Panc1 (cell line): ENCODE data around the gene RTP1. TPM values are rescaled to one million over a fixed set of nuclear protein-coding genes. Genes with fewer than 3 reads are reported as not detected.

Experiments used
- ATAC-seq: fragments of 200-7000 bp; cut with Tn5 transposase; 2 replicates; pipeline ENCODE4 v1.9.1; 2020; ENCODE audit warnings: mild to moderate bottlenecking, moderate library complexity
- BruUV-seq: library from RNA; stranded (reverse); fragments of 400-500 nt; replicated peaks from 2 replicates; lab custom pipeline; 2021; lab: Mats Ljungman, UMichigan
- CTCF ChIA-PET: fragments of 300-600 bp; sonication (Branson Sonifier 250); formaldehyde crosslinking; loops from one replicate; lab custom pipeline; 2022; ENCODE audit warnings: antibody characterized with exemption; lab: Charles Lee
- POLR2A ChIA-PET: fragments of 300-600 bp; sonication (Branson Sonifier 250); formaldehyde crosslinking; loops from one replicate; lab custom pipeline; 2022; ENCODE audit warnings: antibody characterized with exemption; lab: Charles Lee
- DNase-seq: peaks from one replicate; pipeline ENCODE4 v3.0.0-alpha.2; 2010; ENCODE audit warnings: low read depth, low spot score
- H3K27ac ChIP-seq: 2 replicates; pipeline ENCODE4 v1.5.1; 2011; ENCODE audit warnings: mild to moderate bottlenecking, low read length, inconsistent platforms
- H3K27me3 ChIP-seq: fragments of 200-500 bp; sonication (Bioruptor generic); 2 replicates; pipeline ENCODE4 v1.6.0; 2014; ENCODE audit warnings: low read length, inconsistent platforms; ENCODE audit not compliant: control insufficient read depth, insufficient read depth
- H3K36me3 ChIP-seq: fragments of 200-500 bp; sonication (Bioruptor generic); 2 replicates; pipeline ENCODE4 v1.5.1; 2014; ENCODE audit warnings: inconsistent platforms, mild to moderate bottlenecking, low read length, moderate library complexity; ENCODE audit not compliant: control insufficient read depth, insufficient read depth
- H3K4me1 ChIP-seq: 2 replicates; pipeline ENCODE4 v1.5.1; 2011; ENCODE audit warnings: inconsistent platforms, mild to moderate bottlenecking, low read length, moderate library complexity; ENCODE audit not compliant: control insufficient read depth, insufficient read depth
- H3K4me3 ChIP-seq, 2 experiments: 2 replicates each; pipeline ENCODE4 v1.5.1; 2011 to 2012; ENCODE audit warnings: low read depth in 2 of 2, low read length in 2 of 2, mild to moderate bottlenecking in 2 of 2, inconsistent platforms in 1 of 2, moderate library complexity in 1 of 2
- H3K9me3 ChIP-seq: fragments of 200-500 bp; sonication (Bioruptor generic); 2 replicates; pipeline ENCODE4 v1.5.1; 2014; ENCODE audit warnings: low read depth, mild to moderate bottlenecking, inconsistent platforms, low read length, moderate library complexity; ENCODE audit not compliant: control insufficient read depth, insufficient read depth
- POLR2AphosphoS5 ChIP-seq: IDR thresholded peaks from 2 replicates; pipeline ENCODE4 v1.6.1; 2012; ENCODE audit warnings: mild to moderate bottlenecking, low read depth, low read length, moderate library complexity
- SIN3A ChIP-seq: IDR thresholded peaks from 2 replicates; pipeline ENCODE4 v1.6.1; 2012; ENCODE audit warnings: low read depth, mild to moderate bottlenecking, low read length, moderate library complexity, borderline replicate concordance; ENCODE audit not compliant: insufficient read depth
- TCF7L2 ChIP-seq: IDR thresholded peaks from 2 replicates; pipeline ENCODE4 v1.6.1; 2011; ENCODE audit warnings: mild to moderate bottlenecking, low read depth, low read length, inconsistent platforms
- in situ Hi-C: cut with HindIII; loops from 2 replicates; pipeline ENCODE4 v1.10.0; 2016; ENCODE audit warnings: low sequenced_read_pairs, low pct_unique_long_range_greater_than_20kb
- intact Hi-C: fragments of 100-400 bp; cut with micrococcal nuclease; formaldehyde crosslinking; loops from one replicate; pipeline ENCODE4 v1.10.0; 2022; ENCODE audit not compliant: unreplicated experiment
- total RNA-seq: library from RNA; stranded (reverse); gene quantifications from one replicate; pipeline ENCODE4 v1.2.1, GENCODE V29; 2021; ENCODE audit not compliant: unreplicated experiment
- TF ChIP-seq, protein P1 (sequence below), 2 experiments: IDR thresholded peaks; 2 replicates each; pipeline ENCODE4 v1.6.1; 2011 to 2012; ENCODE audit warnings: low read depth in 2 of 2, control low read depth in 1 of 2, low read length in 1 of 2, mild to moderate bottlenecking in 1 of 2, moderate library complexity in 1 of 2; ENCODE audit not compliant: insufficient read depth in 1 of 2
- TF ChIP-seq, protein P2 (sequence below): fragments of 450-650 bp; IDR thresholded peaks from 2 replicates; pipeline ENCODE4 v1.5.1; 2017; ENCODE audit warnings: mild to moderate bottlenecking

Gene RTP1
- total RNA-seq, 1 experiment from 2014 or later: not detected

DNA sequence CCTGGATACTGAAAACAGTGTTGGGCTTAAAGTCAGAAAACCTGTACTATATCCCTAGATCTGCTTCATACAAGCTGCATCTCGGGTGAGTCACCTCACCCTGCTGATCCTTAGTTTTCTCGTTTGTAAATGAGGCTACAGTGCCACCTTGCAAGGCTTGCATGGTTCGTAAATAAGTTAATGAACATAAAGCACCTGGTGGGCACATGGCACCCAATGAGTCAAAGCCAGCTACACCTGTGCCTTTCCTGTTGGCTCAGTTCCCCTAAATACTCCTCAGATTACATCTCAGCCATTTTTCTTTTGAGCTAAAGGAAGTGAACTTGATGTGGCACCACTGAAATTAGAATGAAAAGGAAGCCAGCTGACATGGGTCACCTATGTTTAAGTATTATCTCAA is 26.5 kb downstream of the RTP1 start:
- ChIA-PET CTCF (no interaction called here), POLR2A (no interaction called here)
- no peaks in the 10 kb centered on the region for H3K27me3 ChIP-seq
- intact Hi-C loops (loop anchor here (5.0 kb wide), 1 partner anchor 74 kb away; no protein-coding TSS in a partner anchor), in situ Hi-C loops (no loop called here)
- H3K4me3 ChIP-seq: no peak overlapping the region
- BruUV-seq: no TSS peak
- no peaks in the 10 kb centered on the region for H3K4me1 ChIP-seq
- no peaks in the 10 kb centered on the region for H3K9me3 ChIP-seq
- H3K27ac ChIP-seq: no peak overlapping the region
- no peak for ATAC-seq
- TF ChIP-seq, protein P1, sequence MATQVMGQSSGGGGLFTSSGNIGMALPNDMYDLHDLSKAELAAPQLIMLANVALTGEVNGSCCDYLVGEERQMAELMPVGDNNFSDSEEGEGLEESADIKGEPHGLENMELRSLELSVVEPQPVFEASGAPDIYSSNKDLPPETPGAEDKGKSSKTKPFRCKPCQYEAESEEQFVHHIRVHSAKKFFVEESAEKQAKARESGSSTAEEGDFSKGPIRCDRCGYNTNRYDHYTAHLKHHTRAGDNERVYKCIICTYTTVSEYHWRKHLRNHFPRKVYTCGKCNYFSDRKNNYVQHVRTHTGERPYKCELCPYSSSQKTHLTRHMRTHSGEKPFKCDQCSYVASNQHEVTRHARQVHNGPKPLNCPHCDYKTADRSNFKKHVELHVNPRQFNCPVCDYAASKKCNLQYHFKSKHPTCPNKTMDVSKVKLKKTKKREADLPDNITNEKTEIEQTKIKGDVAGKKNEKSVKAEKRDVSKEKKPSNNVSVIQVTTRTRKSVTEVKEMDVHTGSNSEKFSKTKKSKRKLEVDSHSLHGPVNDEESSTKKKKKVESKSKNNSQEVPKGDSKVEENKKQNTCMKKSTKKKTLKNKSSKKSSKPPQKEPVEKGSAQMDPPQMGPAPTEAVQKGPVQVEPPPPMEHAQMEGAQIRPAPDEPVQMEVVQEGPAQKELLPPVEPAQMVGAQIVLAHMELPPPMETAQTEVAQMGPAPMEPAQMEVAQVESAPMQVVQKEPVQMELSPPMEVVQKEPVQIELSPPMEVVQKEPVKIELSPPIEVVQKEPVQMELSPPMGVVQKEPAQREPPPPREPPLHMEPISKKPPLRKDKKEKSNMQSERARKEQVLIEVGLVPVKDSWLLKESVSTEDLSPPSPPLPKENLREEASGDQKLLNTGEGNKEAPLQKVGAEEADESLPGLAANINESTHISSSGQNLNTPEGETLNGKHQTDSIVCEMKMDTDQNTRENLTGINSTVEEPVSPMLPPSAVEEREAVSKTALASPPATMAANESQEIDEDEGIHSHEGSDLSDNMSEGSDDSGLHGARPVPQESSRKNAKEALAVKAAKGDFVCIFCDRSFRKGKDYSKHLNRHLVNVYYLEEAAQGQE (IDR thresholded peaks at IDR 0.05; ENCODE audit: insufficient read depth in 1 of 2, low read depth in 2 of 2, low read length in 1 of 2): no peak
- TF ChIP-seq, protein P2, sequence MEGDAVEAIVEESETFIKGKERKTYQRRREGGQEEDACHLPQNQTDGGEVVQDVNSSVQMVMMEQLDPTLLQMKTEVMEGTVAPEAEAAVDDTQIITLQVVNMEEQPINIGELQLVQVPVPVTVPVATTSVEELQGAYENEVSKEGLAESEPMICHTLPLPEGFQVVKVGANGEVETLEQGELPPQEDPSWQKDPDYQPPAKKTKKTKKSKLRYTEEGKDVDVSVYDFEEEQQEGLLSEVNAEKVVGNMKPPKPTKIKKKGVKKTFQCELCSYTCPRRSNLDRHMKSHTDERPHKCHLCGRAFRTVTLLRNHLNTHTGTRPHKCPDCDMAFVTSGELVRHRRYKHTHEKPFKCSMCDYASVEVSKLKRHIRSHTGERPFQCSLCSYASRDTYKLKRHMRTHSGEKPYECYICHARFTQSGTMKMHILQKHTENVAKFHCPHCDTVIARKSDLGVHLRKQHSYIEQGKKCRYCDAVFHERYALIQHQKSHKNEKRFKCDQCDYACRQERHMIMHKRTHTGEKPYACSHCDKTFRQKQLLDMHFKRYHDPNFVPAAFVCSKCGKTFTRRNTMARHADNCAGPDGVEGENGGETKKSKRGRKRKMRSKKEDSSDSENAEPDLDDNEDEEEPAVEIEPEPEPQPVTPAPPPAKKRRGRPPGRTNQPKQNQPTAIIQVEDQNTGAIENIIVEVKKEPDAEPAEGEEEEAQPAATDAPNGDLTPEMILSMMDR: no peak
- TF ChIP-seq POLR2AphosphoS5 (no peak), SIN3A (no peak), TCF7L2 (no peak)
- no peaks in the 10 kb centered on the region for H3K36me3 ChIP-seq
- DNase-seq: no peak

DNA sequence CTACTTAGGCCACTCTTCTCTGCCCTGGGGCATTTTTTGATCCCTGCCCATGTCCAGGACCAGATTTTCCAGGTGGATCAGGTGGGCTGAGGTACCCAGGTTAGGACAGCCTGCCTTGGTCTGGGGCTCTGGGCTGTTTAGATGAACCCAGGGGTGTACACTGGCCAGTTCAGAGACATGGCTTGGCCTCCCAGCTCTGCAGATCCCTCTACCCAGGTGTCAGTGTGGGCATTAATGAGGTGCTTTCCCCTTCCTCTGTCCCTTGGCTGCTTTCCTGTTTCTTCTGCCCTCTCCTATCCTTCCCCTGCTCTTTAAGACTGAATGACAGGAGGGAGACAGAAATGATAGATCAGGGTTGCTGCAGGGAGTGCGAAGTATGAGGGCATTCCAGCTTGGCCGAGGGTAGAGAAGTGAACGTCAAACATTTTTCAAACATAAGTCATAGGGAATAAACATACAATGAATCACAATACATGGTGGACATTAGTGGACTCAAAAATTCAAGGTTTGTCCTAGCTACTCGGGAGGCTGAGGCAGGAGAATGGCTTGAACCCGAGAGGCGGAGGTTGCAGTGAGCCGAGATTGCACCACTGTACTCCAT is 30.5 kb downstream of the RTP1 start:
- Histone ChIP-seq H3K27ac (no peak overlapping the region), H3K9me3 (no peaks in the 10 kb centered on the region), H3K36me3 (no peaks in the 10 kb centered on the region), H3K27me3 (peaks cover 11% of the 10 kb centered on the region), H3K4me1 (no peaks in the 10 kb centered on the region), H3K4me3 (no peak overlapping the region)
- ATAC-seq: peak; percentile 81
- intact Hi-C loops (no loop called here), in situ Hi-C loops (no loop called here)
- ChIA-PET POLR2A (interaction anchor here (0.6 to 0.7 kb wide), 2 partner anchors 485 to 737 kb away, joined by 3 read pairs; no protein-coding TSS in a partner anchor), CTCF (interaction anchor here (0.6 kb wide), 1 partner anchor 55 kb away, joined by 5 read pairs; no protein-coding TSS in a partner anchor)
- TF ChIP-seq, protein P2: no peak
- TF ChIP-seq SIN3A (no peak), TCF7L2 (no peak), POLR2AphosphoS5 (no peak)
- TF ChIP-seq, protein P1 (IDR thresholded peaks at IDR 0.05; ENCODE audit: insufficient read depth in 1 of 2, low read depth in 2 of 2, low read length in 1 of 2): no peak
- no TSS peak for BruUV-seq
- no peak for DNase-seq
